Lower leg skin (tissue), 3 donors: ENCODE results near the gene TMEM30B.

Source experiments
- CTCF ChIP-seq, 3 donors: fragments of 450-650 bp; IDR thresholded peaks; one replicate each; pipeline ENCODE4 v1.5.1; 2016; ENCODE audit warnings: antibody characterized with exemption in 3 of 3, mild to moderate bottlenecking in 3 of 3, moderate library complexity in 2 of 3
- POLR2A ChIP-seq, 2 donors: fragments of 450-650 bp; IDR thresholded peaks; one replicate each; pipeline ENCODE4 v1.6.1; 2016 to 2017; ENCODE audit warnings: antibody characterized with exemption in 2 of 2, mild to moderate bottlenecking in 1 of 2, moderate library complexity in 1 of 2

- TF ChIP-seq CTCF (IDR thresholded peaks at IDR 0.05) = no peak
- TF ChIP-seq POLR2A (IDR thresholded peaks at IDR 0.05) = no peak
Measured at GRCh38 chr14:61290701-61291100, 9.6 kb upstream of the TMEM30B start.
